Thyroid gland (tissue), 4 donors: ENCODE results near the gene PCARE. TPM values are rescaled to one million over a fixed set of nuclear protein-coding genes. Genes with fewer than 3 reads are reported as not detected.

ENCODE experiments used
- DNase-seq, 2 donors: peaks; one replicate each; pipeline ENCODE4 v3.0.0-alpha.2; 2019
- H3K27ac ChIP-seq, 3 donors: fragments of 200-600 bp; sonication (generic); 1 replicate in 2 of 3; 2 replicates in 1 of 3; pipeline ENCODE4 v1.5.1; 2016 to 2019; ENCODE audit warnings: mild to moderate bottlenecking in 1 of 3, moderate library complexity in 1 of 3
- H3K27me3 ChIP-seq: fragments of 200-600 bp; sonication (generic); one replicate; pipeline ENCODE4 v1.5.1; 2019
- H3K36me3 ChIP-seq, 2 donors: fragments of 200-600 bp; sonication (generic); one replicate each; pipeline ENCODE4 v1.5.1; 2016 to 2019
- H3K4me1 ChIP-seq, 2 donors: fragments of 200-600 bp; sonication (generic); one replicate each; pipeline ENCODE4 v1.5.1; 2017 to 2019
- H3K4me3 ChIP-seq, 3 donors: fragments of 200-600 bp; sonication (generic); replicated peaks in 1 of 3; 1 replicate in 2 of 3; 2 replicates in 1 of 3; pipeline ENCODE4 v1.5.1; 2016; ENCODE audit warnings: mild to moderate bottlenecking in 1 of 3
- H3K9me3 ChIP-seq: fragments of 200-600 bp; sonication (generic); one replicate; pipeline ENCODE4 v1.5.1; 2017
- POLR2A ChIP-seq, 2 donors: fragments of 450-650 bp; IDR thresholded peaks; one replicate each; pipeline ENCODE4 v1.6.1; 2017; ENCODE audit warnings: antibody characterized with exemption in 2 of 2, mild to moderate bottlenecking in 2 of 2, moderate library complexity in 1 of 2
- WGBS, 2 donors: methylation state at CpG; one replicate each; pipeline ENCODE4 v1.1.5; 2017; 5-methylcytosine and 5-hydroxymethylcytosine counted together
- intact Hi-C: fragments of 100-400 bp; cut with DNase I; formaldehyde crosslinking; loops from one replicate; pipeline ENCODE4 v1.15.1; 2023
- total RNA-seq, 4 donors: library from RNA; depleted of rRNA; stranded (reverse); fragments of >200 nt; gene quantifications; one replicate each; pipeline ENCODE4 v1.2.3, GENCODE V29; 2016
- TF ChIP-seq, protein P1 (sequence below), 6 experiments: fragments of 200-600 bp in 3 of 6; fragments of 450-650 bp in 3 of 6; sonication (generic) in 3 of 6; IDR thresholded peaks; one replicate each; pipeline ENCODE4 v1.5.1; 2016 to 2019; ENCODE audit warnings: antibody characterized with exemption in 6 of 6, mild to moderate bottlenecking in 2 of 6, inconsistent platforms in 1 of 6, moderate library complexity in 1 of 6

Gene PCARE
- total RNA-seq, 4 donors from 2014 or later: 0.11 TPM; not detected in 3

DNA sequence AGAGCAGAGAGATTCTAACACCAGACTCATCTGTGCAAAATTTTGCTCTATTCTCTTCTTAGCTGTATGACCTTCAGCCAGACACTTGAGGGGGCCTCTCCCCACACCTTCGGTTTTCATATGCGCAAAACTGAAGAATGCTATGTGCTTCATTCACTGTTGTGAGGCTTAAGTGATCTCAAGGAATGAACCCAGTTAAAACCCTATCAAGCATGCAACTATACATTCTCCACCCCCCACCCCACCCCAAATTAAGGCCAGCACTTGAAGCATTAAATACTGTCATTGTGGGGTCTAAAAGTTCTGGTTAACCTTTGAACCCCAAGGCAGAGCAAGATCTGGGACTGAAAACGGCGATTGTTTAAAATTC is 10.0 kb downstream of the PCARE start:
- 64 to 69% methylated on average over 4 of the region's 4 CpGs for WGBS, 2 donors
- H3K9me3 ChIP-seq: no peaks in the 10 kb centered on the region
- H3K36me3 ChIP-seq: no peaks in the 10 kb centered on the region
- no peaks in the 10 kb centered on the region for H3K27me3 ChIP-seq
- intact Hi-C loops: no loop called here
- TF ChIP-seq, protein P1, sequence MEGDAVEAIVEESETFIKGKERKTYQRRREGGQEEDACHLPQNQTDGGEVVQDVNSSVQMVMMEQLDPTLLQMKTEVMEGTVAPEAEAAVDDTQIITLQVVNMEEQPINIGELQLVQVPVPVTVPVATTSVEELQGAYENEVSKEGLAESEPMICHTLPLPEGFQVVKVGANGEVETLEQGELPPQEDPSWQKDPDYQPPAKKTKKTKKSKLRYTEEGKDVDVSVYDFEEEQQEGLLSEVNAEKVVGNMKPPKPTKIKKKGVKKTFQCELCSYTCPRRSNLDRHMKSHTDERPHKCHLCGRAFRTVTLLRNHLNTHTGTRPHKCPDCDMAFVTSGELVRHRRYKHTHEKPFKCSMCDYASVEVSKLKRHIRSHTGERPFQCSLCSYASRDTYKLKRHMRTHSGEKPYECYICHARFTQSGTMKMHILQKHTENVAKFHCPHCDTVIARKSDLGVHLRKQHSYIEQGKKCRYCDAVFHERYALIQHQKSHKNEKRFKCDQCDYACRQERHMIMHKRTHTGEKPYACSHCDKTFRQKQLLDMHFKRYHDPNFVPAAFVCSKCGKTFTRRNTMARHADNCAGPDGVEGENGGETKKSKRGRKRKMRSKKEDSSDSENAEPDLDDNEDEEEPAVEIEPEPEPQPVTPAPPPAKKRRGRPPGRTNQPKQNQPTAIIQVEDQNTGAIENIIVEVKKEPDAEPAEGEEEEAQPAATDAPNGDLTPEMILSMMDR (IDR thresholded peaks at IDR 0.05): no peak
- no peak for TF ChIP-seq POLR2A (IDR thresholded peaks at IDR 0.05)
- H3K27ac ChIP-seq: peak overlapping the region; percentile 78 to 84 (median 82)
- no peak overlapping the region for H3K4me3 ChIP-seq
- no peak for DNase-seq
- peaks cover 23 to 43% of the 10 kb centered on the region in 2 donors for H3K4me1 ChIP-seq

DNA sequence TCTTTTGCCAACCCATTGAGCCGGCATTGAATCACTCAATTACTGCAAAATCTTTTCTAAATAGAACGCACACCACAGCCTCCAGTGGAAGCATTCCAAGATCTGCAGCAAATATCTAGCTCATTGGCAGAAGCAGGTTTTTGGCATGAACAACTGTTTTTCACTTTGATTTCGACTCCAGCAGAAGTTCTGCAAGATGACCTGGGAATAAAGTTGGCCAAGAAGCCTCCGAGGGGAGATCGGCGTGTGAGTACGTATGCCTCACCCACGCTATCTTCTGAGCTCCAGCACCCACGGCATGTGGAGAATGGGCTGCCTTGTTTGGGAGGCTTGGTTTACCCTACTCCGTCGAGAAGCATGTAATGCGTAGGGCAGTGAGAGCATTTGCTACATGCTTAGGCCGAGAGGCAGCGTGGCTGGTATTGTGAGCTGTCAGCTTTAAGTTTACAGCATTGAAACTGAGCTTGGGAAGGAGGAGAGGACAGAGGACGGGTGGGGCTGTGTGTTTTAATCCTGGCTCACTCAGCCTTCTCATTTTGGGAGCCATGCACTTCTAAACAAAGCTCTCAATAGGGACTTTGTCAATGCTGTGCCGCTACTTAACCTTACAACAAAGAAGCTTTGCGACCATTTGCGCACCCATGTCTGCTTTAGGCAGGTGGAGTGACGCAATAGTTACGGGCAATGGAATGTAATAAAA is 10.5 kb downstream of the PCARE start:
- no peak for TF ChIP-seq POLR2A (IDR thresholded peaks at IDR 0.05)
- TF ChIP-seq, protein P1 (IDR thresholded peaks at IDR 0.05): no peak

DNA sequence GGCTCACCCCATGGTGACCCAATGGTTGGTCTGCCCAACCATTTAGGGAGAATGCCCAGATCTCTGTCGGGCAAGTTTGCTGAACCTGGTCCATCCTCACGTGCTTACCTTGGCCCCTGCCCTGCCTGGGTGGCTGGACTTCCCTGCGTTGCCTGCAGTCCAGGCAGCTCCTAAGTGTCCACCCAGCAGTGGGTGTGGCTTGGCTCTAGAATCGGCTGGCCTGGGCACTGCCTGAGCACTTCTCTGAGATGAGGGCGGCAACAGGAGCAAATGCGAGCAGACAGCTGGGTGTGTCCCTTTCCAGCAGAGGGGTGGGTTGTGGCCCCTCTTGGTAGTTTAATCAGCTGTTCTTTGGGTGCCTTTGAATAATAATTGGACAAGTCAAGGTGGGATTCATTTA is 11.3 kb downstream of the PCARE start:
- Histone ChIP-seq H3K27ac (peak overlapping the region; percentile 78 to 84 (median 82)), H3K36me3 (no peaks in the 10 kb centered on the region), H3K4me3 (no peak overlapping the region), H3K4me1 (peaks cover 23 to 43% of the 10 kb centered on the region in 2 donors), H3K9me3 (no peaks in the 10 kb centered on the region), H3K27me3 (no peaks in the 10 kb centered on the region)
- whole genome bisulfite sequencing, 2 donors: 46 to 64% methylated on average over 6 of the region's 6 CpGs
- intact Hi-C loops: no loop called here
- peak; percentile 89 to 94 for DNase-seq
- TF ChIP-seq, protein P1 (IDR thresholded peaks at IDR 0.05): no peak
- TF ChIP-seq POLR2A (IDR thresholded peaks at IDR 0.05): peak in 1 of 2 donors; percentile 49

More for the DNA sequence above, 10.5 kb downstream of the PCARE start:
- Histone ChIP-seq H3K9me3 (no peaks in the 10 kb centered on the region), H3K27ac (peak overlapping the region; percentile 78 to 84 (median 82)), H3K27me3 (no peaks in the 10 kb centered on the region), H3K36me3 (no peaks in the 10 kb centered on the region), H3K4me3 (no peak overlapping the region), H3K4me1 (peaks cover 23 to 43% of the 10 kb centered on the region in 2 donors)
- 26 to 29% methylated on average over 20 of the region's 20 CpGs for WGBS, 2 donors
- intact Hi-C loops: no loop called here
- DNase-seq: peak; percentile 62 to 64

DNA sequence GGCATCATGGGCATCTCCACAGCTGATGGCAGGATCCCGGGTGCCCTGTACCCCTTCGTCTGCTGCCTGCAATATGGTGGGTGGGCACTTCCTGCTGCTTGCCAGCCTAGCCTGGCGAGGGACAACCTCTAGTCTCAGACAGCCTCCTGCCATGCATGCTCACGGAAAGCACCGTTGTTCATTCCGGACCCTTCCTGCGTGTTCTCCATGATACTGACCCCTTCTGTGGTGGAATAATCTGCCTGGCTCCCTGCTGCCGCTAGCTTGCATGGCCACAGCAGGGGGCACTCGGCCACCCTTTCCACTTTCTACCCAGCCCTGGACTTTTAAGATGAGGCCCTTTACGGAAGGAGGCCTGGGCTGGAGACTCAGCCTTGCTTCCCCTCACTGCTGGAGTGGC is 12.0 kb downstream of the PCARE start:
- no peaks in the 10 kb centered on the region for H3K36me3 ChIP-seq
- DNase-seq: no peak
- peak overlapping the region in 1 of 3 donors; percentile 82 for H3K27ac ChIP-seq
- H3K27me3 ChIP-seq: no peaks in the 10 kb centered on the region
- intact Hi-C loops: no loop called here
- TF ChIP-seq POLR2A (IDR thresholded peaks at IDR 0.05): no peak
- TF ChIP-seq, protein P1 (IDR thresholded peaks at IDR 0.05): no peak
- no peak overlapping the region for H3K4me3 ChIP-seq
- H3K4me1 ChIP-seq: peaks cover 23 to 43% of the 10 kb centered on the region in 2 donors
- H3K9me3 ChIP-seq: no peaks in the 10 kb centered on the region
- 94 to 100% methylated on average over 7 to 10 of the region's 10 CpGs for WGBS, 2 donors

DNA sequence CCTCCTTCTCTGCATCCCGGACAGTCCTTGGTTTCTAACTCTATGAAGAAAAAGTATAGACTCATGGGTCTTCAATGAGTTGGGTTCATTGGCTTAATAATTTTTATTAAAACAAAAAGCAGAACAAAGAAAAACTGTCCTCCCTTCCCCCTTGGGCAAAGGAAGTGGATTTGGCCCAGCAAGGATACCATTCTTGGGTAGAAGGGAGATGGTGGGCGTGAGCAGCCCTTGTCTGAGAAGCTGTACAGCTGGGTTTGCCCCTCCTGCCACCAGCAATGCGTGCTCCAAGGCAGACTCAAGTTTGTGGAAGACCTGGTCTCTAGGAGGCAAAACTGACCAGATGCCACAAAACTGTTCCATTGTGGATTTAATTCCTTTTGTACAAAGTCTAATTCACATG is 12.7 kb downstream of the PCARE start:
- intact Hi-C loops: no loop called here
- Histone ChIP-seq H3K4me1 (peaks cover 23 to 40% of the 10 kb centered on the region in 2 donors), H3K27ac (no peak overlapping the region), H3K36me3 (no peaks in the 10 kb centered on the region), H3K4me3 (no peak overlapping the region), H3K27me3 (no peaks in the 10 kb centered on the region), H3K9me3 (no peaks in the 10 kb centered on the region)
- no peak for TF ChIP-seq POLR2A (IDR thresholded peaks at IDR 0.05)
- TF ChIP-seq, protein P1 (IDR thresholded peaks at IDR 0.05): no peak
- no peak for DNase-seq
- WGBS, 2 donors: 87 to 95% methylated on average over 3 of the region's 3 CpGs
